HepG2 (cell line): Measurements from ENCODE around the gene VARS2. TPM values are rescaled to one million over a fixed set of nuclear protein-coding genes. Genes with fewer than 3 reads are reported as not detected.

Source experiments
- DMAP1 ChIP-seq: IDR thresholded peaks from 2 replicates; pipeline ENCODE4 v1.6.1; 2016
- EEA1 ChIP-seq: sonication (generic); formaldehyde crosslinking; IDR thresholded peaks from 2 replicates; pipeline ENCODE4 v1.5.1; 2020; ENCODE audit warnings: mild to moderate bottlenecking, missing genetic modification reagents, borderline replicate concordance
- EP300 ChIP-seq, 3 experiments: sonication (generic) in 1 of 3; formaldehyde crosslinking in 1 of 3; IDR thresholded peaks; 2 replicates each; pipeline versions ENCODE4 v1.5.1 to v1.6.1; 2011 to 2020; ENCODE audit warnings: low read depth in 2 of 3, low read length in 2 of 3, borderline replicate concordance in 1 of 3, improper control_type of control experiment in 1 of 3, mild to moderate bottlenecking in 1 of 3, missing genetic modification reagents in 1 of 3, moderate library complexity in 1 of 3
- FLYWCH1 ChIP-seq: sonication (generic); formaldehyde crosslinking; IDR thresholded peaks from 2 replicates; pipeline ENCODE4 v1.8.1; 2023; ENCODE audit warnings: mild to moderate bottlenecking, missing genetic modification reagents
- ISX ChIP-seq: sonication (generic); formaldehyde crosslinking; conservative IDR thresholded peaks from 2 replicates; pipeline ENCODE4 v1.5.0; 2020; ENCODE audit warnings: missing genetic modification reagents
- MBNL3 ChIP-seq: fragments of 250-450 bp; sonication (Bioruptor Pico); conservative IDR thresholded peaks from 2 replicates; pipeline ENCODE4 v1.8.0; 2022; ENCODE audit warnings: mild to moderate bottlenecking, inconsistent platforms
- NCOR1 ChIP-seq: fragments of 200-600 bp; sonication (generic); IDR thresholded peaks from 2 replicates; pipeline ENCODE4 v1.7.0; 2017; ENCODE audit warnings: antibody characterized with exemption, low read length, borderline replicate concordance
- PATZ1 ChIP-seq: sonication (generic); formaldehyde crosslinking; IDR thresholded peaks from 2 replicates; pipeline ENCODE4 v1.4.0; 2020; ENCODE audit warnings: missing genetic modification reagents
- POLR2G ChIP-seq: fragments of 200-400 bp; formaldehyde crosslinking; IDR thresholded peaks from 2 replicates; pipeline ENCODE4 v1.6.1; 2018; ENCODE audit warnings: mild to moderate bottlenecking, low read depth, low read length, moderate library complexity
- ZNF460 ChIP-seq: sonication (generic); formaldehyde crosslinking; IDR thresholded peaks from 2 replicates; pipeline ENCODE4 v1.5.1; 2020; ENCODE audit warnings: missing genetic modification reagents, mild to moderate bottlenecking, borderline replicate concordance
- ZNF564 ChIP-seq: sonication (generic); formaldehyde crosslinking; IDR thresholded peaks from 2 replicates; pipeline ENCODE4 v1.8.1; 2023; ENCODE audit warnings: mild to moderate bottlenecking, missing genetic modification reagents
- ZNF646 ChIP-seq: sonication (generic); formaldehyde crosslinking; IDR thresholded peaks from 2 replicates; pipeline ENCODE4 v1.9.0; 2021; ENCODE audit warnings: mild to moderate bottlenecking, missing genetic modification reagents
- ZNF747 ChIP-seq: sonication (generic); formaldehyde crosslinking; IDR thresholded peaks from 2 replicates; pipeline ENCODE4 v1.8.1; 2023; ENCODE audit warnings: missing genetic modification reagents, mild to moderate bottlenecking, borderline replicate concordance
- polyA plus RNA-seq, 8 experiments: library from polyadenylated mRNA; depleted of rRNA in 3 of 8; stranded (reverse) in 7 of 8; unstranded in 1 of 8; fragments of >200 nt; fragmentation: Illumina TruSeq in 4 of 8; extraction: Trizol in 4 of 8; gene quantifications; 2 replicates each; pipeline versions ENCODE4 v1.2.1 to v1.2.3, GENCODE V29; 2011 to 2016; ENCODE audit warnings: low read depth in 4 of 8, missing spikeins in 1 of 8, mixed read lengths in 1 of 8; ENCODE audit not compliant: insufficient read depth in 1 of 8
- total RNA-seq, 5 experiments: library from RNA; depleted of rRNA; stranded (reverse); fragments of >200 nt; fragmentation: Illumina TruSeq; extraction: Trizol; gene quantifications; 2 replicates each; pipeline ENCODE4 v1.2.3, GENCODE V29; 2016; ENCODE audit warnings: low read depth in 1 of 5
- TF ChIP-seq, protein P1 (sequence below): sonication (generic); formaldehyde crosslinking; IDR thresholded peaks from 2 replicates; pipeline ENCODE4 v1.4.0; 2020; ENCODE audit warnings: mild to moderate bottlenecking, missing genetic modification reagents
- TF ChIP-seq, protein P2 (sequence below): sonication (generic); formaldehyde crosslinking; IDR thresholded peaks from 2 replicates; pipeline ENCODE4; 2020; ENCODE audit warnings: missing genetic modification reagents, mild to moderate bottlenecking, borderline replicate concordance

VARS2 gene
- total and polyA plus RNA-seq, 2 of the 13 experiments (the other 11 are each of a cell fraction or from before 2014, with no cell fraction given), result 61.8 to 71.8 TPM

DNA sequence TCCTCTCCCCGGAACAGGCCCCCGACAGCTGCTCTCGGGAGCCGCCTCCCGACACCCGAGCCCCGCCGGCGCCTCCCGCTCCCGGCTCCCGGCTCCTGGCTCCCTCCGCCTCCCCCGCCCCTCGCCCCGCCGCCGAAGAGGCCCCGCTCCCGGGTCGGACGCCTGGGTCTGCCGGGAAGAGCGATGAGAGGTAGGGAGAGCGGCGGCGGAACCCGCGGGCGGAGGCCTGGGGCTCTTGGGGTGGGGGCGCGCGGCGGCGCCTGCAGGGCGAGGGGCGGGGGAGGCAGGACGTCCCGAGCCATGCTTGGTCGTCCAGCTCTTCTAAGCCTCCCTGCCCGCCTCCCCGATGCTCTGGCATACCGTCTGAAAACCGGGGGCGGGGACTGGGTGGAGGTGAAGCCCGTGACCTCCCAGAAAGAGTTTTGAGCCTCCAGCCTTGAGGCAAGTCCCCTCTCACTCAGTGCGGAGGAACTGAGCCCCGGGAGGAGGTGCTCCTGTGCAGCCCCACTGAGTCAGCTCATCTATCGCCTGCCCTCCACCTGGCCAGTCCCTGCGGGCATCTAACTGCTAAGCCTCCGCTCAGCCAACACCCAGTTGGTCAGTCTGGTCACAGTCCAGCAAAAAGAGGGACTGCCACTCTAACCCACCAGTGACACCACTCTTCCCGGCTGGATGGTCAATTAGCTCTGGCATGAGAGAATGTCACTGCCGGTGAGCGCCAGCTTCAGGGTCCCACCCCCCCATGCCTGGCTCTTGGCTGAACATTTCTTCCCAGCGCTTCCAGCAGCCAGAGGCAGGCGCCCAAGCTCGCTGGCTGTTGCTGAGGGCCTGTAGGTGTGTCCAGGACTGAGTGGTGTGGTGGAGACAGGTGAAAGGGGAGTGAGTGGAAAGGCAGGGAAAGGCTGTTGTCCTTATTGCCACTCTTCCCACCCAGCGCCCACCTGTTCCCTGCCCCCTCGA is 29.2 kb upstream of the VARS2 start (continued):
- peak; percentile 37; the same call in 1 of the 2 replicates for TF ChIP-seq PATZ1 (CRISPR knock-in tag)
- TF ChIP-seq, protein P1, sequence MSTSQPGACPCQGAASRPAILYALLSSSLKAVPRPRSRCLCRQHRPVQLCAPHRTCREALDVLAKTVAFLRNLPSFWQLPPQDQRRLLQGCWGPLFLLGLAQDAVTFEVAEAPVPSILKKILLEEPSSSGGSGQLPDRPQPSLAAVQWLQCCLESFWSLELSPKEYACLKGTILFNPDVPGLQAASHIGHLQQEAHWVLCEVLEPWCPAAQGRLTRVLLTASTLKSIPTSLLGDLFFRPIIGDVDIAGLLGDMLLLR (CRISPR knock-in tag), result no peak; the same call in 1 of the 2 replicates
- TF ChIP-seq EEA1 (CRISPR knock-in tag), result no peak; the same call in 1 of the 2 replicates
- TF ChIP-seq, protein P2, sequence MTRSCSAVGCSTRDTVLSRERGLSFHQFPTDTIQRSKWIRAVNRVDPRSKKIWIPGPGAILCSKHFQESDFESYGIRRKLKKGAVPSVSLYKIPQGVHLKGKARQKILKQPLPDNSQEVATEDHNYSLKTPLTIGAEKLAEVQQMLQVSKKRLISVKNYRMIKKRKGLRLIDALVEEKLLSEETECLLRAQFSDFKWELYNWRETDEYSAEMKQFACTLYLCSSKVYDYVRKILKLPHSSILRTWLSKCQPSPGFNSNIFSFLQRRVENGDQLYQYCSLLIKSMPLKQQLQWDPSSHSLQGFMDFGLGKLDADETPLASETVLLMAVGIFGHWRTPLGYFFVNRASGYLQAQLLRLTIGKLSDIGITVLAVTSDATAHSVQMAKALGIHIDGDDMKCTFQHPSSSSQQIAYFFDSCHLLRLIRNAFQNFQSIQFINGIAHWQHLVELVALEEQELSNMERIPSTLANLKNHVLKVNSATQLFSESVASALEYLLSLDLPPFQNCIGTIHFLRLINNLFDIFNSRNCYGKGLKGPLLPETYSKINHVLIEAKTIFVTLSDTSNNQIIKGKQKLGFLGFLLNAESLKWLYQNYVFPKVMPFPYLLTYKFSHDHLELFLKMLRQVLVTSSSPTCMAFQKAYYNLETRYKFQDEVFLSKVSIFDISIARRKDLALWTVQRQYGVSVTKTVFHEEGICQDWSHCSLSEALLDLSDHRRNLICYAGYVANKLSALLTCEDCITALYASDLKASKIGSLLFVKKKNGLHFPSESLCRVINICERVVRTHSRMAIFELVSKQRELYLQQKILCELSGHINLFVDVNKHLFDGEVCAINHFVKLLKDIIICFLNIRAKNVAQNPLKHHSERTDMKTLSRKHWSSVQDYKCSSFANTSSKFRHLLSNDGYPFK (CRISPR knock-in tag), result no peak; the same call in 1 of the 2 replicates
- no peak for TF ChIP-seq POLR2G
- 0 out of 2 replicates have a peak, but pooled peaks have one; percentile 11 for TF ChIP-seq DMAP1 (CRISPR knock-in tag)
- TF ChIP-seq ZNF646 (CRISPR knock-in tag), result no peak
- no peak for TF ChIP-seq EP300 (IDR thresholded peaks at IDR 0.05; ENCODE audit: low read depth in 2 of 2, low read length in 2 of 2)
- no peak for TF ChIP-seq EP300 (CRISPR knock-in tag; IDR thresholded peaks at IDR 0.05; ENCODE audit: borderline replicate concordance)
- TF ChIP-seq ZNF564, result no peak
- TF ChIP-seq ISX (CRISPR knock-in tag), result no peak
- TF ChIP-seq MBNL3 (CRISPR knock-in tag), result no peak
- no peak for TF ChIP-seq NCOR1
- no peak for TF ChIP-seq ZNF747 (CRISPR knock-in tag)
- TF ChIP-seq ZNF460 (CRISPR knock-in tag), result no peak
- no peak for TF ChIP-seq FLYWCH1 (CRISPR knock-in tag)
